Eye (tissue), 1 donor: ENCODE results near the gene DOCK4.
A peak's percentile ranks its signal among the peaks of the same experiment; 100 is the strongest.

ENCODE experiments used
- DNase-seq: peaks from one replicate; pipeline ENCODE4 v3.0.0-alpha.2; 2015

The DOCK4 gene

DNA sequence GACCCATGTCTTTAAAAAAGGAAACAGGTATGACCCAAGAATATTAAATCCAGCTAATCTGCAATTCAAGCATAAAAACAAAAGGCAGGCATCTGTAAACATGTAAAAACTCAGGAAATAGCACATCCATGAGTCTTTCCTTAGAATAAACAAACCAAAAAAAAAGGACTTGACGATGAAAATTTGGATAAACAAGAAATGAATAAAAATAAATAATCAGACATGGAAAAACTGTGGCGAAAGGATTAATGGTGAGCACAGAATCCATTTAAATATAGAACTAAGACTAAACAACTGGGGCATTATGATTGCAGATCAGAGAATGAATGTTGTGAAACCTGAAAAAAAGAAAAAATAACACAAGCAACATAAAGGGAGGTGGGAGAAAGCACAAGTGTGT lies 170.1 kb downstream of the DOCK4 start:
- no peak for DNase-seq

DNA sequence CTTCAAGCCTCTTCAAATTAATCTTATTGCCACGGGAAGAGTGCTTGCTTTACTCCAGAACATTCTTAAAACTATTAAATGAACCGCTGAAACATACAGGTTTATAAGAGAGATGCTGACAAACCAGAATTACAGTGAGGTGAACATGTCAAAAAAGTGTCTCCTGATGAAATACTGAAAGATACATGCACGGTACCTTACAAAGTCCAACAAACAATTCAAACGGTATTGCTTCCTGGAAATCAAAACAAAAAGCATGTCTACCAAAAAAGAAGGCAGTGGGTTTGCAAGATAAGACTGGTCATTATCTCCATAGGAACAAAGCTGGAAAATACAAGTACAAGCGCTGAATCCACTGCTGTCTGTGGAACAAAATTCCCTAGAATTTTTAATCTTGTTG lies 174.5 kb downstream of the DOCK4 start:
- DNase-seq = no peak

- no peak for DNase-seq
Observed at GRCh38 chr7:112025556-112025955, 180.6 kb downstream of the DOCK4 start.

- DNase-seq = no peak
Observed at GRCh38 chr7:112023786-112024185, 182.4 kb downstream of the DOCK4 start.

GRCh38 chr7:112023282-112023681 lies 182.9 kb downstream of the DOCK4 start:
- DNase-seq = no peak

- DNase-seq = no peak
Observed at GRCh38 chr7:112022128-112022527, 184.1 kb downstream of the DOCK4 start.

GRCh38 chr7:112021379-112022044 lies 184.7 kb downstream of the DOCK4 start:
- no peak for DNase-seq

DNA sequence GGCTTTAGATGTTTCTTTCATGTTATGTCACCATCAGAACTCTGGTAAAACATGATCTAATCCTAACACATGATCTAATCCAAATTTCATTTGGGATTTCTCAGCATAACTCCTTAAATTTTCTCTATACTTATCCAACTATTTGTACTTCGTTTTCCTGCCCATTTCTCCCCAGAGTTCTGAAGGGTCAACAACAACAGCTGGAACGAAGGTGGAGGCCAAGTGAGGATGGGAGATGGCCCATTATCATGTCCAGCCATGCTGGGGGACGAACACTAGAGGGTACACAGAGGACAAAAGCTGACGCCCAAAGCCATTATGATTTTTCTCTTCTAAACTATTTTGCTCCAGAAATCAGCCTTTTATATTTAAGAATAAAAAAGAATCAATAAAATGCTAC lies 185.4 kb downstream of the DOCK4 start:
- DNase-seq = no peak

GRCh38 chr7:112019932-112020331 lies 186.3 kb downstream of the DOCK4 start:
- no peak for DNase-seq

DNA sequence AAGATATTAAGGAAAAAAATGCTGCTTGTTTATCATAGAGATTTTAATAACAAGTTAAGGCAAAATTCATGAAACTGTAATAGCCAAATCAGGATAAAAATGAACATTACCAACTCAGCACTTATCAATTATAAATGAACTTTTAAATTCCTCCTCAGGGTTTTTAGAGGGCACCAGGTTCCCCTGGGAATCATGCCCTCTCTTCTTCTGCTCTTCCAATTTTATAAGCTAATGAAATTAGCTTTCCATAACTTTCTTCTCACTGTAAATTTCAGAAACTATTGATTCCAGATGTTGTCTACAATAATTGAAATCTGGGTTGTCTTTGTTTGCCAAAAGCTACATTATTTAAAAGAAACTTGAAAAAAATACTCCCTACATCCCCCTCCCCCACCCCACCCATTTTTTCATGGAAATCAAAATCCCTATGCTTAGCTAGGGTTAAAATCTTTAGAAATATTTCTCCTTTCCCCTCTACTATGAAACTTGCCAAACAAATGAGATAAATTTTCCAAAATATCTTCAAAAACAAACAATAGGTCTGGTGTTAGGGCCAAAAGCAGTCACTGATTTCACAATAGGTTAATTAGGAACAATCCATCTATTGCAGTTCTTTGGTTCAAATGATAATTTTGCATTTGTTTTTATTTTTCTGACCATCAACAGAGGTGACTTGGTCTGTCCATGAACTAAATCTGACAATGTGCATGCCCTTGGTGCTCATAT lies 187.7 kb downstream of the DOCK4 start:
- DNase-seq = no peak

- DNase-seq = no peak
Observed at GRCh38 chr7:112015146-112015545, 191.1 kb downstream of the DOCK4 start.

GRCh38 chr7:112014347-112014746 lies 191.9 kb downstream of the DOCK4 start:
- DNase-seq = no peak

- no peak for DNase-seq
Observed at GRCh38 chr7:112013274-112013673, 192.9 kb downstream of the DOCK4 start.

- no peak for DNase-seq
Observed at GRCh38 chr7:112012242-112012641, 194.0 kb downstream of the DOCK4 start.

DNA sequence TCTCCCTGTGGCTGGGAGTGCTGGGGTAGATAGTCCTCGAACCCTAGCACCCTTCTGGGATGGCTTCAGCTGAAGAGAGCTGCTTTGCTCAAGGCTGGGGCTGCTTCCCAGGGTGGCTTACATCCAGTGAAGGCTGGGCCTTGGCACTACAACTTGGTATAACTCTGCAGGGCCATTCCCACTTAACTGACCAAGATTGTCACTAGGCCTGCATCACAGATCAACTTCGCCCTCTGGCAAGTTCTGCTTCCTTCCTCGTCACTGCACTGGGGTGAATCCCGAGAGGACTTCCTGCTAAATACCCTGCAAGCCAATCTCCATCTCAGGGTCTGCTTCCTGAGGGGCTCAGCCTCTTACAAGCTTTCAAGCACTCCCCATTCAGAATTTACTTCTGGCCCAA lies 195.2 kb downstream of the DOCK4 start:
- DNase-seq = peak; percentile 29

DNA sequence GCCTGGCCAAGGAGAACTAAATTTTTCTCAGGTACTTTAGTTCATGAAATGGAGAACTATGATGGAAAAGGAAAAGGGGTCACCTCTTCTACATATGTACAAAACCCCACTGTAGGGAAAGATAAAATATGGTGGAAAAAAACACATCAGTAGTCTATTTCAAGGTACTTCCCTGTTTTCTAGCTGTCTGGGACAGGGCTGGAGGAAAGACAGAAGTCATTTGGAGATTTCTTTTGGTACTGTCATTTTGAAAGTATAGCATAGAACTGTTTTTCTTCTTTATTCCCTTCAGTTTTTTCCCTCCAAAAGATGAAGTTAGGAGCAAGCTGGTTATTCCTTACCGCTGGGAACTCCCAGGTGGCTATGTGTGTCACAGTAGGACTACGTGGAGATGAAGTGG lies 196.1 kb downstream of the DOCK4 start:
- no peak for DNase-seq

DNA sequence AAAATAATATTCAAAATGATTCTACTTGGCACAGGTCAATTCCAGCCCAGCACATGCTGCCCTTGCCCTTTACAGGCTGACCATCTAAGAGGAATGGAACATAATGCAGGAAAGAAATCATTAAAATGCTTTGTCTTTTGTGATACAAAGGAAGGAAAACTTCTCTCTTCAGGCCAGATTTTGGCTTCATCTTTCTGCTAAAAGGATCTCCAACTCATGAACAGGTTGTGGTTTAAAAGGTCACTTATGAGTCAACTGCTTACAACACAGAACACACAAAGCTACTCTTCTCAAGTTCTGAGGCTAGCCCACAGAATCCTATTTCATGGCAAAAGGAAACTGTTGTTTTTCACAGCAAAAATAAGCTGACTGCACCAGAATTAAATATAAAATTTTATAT lies 197.1 kb downstream of the DOCK4 start:
- DNase-seq = no peak

DNA sequence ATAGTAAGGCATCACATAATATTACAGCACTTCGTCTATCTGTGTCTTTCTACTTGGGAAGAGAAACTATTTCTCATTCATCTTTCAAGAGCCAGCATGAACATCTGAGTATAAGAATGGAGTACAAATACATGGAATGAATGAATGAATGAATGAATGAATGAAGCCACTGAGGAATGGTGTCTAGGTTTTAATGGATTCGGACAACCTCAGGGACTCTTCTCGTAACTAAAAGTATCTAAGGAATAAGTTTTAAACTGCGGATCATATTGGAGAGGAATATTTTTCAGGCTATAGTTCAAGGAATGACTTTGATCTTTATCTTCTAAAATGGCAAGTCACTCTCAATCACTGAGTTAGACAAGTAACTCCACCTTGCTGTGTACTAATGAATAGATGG lies 199.0 kb downstream of the DOCK4 start:
- no peak for DNase-seq

GRCh38 chr7:112006071-112006470 lies 200.1 kb downstream of the DOCK4 start:
- DNase-seq = no peak

GRCh38 chr7:112005205-112005775 lies 200.9 kb downstream of the DOCK4 start:
- DNase-seq = no peak

- no peak for DNase-seq
Observed at GRCh38 chr7:112001091-112001826, 204.9 kb downstream of the DOCK4 start.

DNA sequence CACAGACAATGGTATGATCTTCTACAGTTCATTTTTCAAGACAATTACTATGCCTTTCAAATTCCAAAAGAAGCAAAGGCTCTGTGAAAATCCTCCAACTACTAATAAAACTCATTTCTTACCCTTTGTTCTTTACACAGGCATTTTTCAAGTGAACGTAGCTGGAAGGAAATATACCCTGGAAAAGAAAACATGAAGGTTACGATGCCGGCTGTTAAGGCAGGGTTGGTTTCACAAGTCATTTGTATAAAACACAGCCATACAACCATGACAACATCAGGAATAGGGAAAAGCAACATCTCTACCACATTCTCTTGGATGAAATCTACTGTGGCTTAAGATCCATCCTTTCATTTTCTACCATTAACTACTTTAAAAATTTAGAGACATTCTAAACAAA lies 207.9 kb downstream of the DOCK4 start:
- no peak for DNase-seq

DNA sequence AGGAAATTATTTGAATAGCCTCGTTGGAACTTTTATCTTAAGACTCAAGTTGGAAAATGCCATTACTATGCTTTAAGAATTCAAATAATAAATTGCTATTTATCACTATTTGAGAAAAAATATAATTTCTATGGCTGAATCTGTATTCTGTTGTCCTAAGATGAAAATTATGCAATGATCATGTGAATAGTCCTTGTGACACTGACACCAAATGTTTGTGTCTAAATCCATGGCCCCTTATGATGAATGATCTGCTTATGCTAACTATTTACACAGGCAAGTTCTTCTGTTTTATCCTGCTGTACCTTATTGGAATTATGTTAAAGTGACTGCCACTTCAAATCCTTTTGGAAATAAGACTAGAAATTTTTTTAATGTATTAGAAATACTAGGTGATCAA lies 208.7 kb downstream of the DOCK4 start:
- DNase-seq = no peak

GRCh38 chr7:111992601-111993000 lies 213.6 kb downstream of the DOCK4 start:
- DNase-seq = no peak
